ENCODE results near the gene HRG.

HRG gene

DNA sequence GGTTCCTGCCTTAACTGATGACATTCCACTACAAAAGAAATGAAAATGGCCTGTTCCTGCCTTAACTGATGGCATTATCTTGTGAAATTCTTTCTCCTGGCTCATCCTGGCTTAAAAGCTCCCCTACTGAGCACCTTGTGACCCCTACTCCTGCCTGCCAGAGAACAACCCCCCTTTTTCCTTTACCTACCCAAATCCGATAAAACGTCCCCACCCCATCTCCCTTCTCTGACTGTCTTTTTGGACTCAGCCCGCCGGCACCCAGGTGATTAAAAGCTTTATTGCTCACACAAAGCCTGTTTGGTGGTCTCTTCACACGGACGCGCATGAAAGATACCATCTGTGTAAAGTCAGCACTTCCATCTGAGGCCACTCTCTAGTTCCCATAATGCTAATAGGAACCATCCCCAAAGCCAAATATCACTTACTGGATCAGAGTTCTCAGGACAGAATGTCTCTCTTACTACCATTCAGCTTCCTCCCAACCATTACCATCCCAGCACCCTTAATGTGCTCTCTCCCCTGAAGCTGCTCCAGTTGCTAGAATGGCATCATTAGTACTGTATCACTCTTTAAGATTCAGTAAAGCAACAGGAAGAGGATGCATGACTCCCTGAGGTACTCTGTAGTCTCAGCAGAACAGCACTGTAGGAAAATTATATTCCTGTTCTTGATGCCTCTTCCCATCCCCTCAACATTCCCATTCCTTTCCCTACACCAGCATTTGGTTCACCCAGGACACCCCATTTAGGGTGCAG lies 2.3 kb upstream of the HRG start:
- TF ChIP-seq, protein P1, sequence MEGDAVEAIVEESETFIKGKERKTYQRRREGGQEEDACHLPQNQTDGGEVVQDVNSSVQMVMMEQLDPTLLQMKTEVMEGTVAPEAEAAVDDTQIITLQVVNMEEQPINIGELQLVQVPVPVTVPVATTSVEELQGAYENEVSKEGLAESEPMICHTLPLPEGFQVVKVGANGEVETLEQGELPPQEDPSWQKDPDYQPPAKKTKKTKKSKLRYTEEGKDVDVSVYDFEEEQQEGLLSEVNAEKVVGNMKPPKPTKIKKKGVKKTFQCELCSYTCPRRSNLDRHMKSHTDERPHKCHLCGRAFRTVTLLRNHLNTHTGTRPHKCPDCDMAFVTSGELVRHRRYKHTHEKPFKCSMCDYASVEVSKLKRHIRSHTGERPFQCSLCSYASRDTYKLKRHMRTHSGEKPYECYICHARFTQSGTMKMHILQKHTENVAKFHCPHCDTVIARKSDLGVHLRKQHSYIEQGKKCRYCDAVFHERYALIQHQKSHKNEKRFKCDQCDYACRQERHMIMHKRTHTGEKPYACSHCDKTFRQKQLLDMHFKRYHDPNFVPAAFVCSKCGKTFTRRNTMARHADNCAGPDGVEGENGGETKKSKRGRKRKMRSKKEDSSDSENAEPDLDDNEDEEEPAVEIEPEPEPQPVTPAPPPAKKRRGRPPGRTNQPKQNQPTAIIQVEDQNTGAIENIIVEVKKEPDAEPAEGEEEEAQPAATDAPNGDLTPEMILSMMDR (IDR thresholded peaks at IDR 0.05; ENCODE audit: low read depth, low read length, missing control alignments) = no peak
- no peak overlapping the region for H3K4me3 ChIP-seq (replicated peaks; ENCODE audit: low read depth, low read length)
- no peak for DNase-seq (ENCODE audit: extremely low read depth, low read depth)

DNA sequence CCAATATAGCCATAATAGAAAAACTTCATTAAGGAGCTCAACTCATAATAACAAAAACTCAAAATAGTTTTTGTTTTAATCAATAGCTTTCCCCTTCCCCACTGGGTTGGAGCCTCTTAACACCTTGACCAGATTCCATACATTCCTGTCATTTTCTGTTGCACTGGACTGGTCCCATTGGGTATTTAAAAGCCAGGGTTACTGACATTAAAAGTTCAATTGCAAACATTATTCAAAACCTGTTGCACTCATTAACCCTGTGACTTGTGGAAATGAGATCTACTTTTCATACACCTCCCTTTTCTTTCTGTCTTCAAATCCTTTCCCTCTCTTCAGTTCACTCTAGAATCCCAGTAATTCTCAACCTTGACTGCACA lies 1.7 kb upstream of the HRG start:
- TF ChIP-seq, protein P1 (IDR thresholded peaks at IDR 0.05; ENCODE audit: low read depth, low read length, missing control alignments) = no peak
- no peak overlapping the region for H3K4me3 ChIP-seq (replicated peaks; ENCODE audit: low read depth, low read length)
- DNase-seq (ENCODE audit: extremely low read depth, low read depth) = no peak

DNA sequence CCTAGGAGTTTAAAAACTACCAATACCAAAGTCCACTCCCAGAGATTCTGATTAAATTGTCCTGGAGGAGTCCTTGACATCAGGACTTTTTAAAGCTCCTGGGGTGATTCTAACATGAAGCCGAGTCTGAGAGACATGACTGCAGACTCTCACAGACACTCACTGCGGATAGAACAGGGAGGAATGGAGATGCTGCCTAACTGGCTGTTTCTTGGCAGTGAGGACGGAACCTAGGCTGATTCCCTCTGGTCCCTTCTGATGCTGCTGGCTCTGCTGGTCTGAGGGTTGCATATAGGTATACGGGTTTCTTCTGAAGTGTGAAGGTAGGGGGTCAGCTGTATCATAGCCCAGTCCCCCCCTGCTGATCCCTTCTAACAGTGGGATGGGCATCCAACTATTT lies 1.3 kb upstream of the HRG start:
- TF ChIP-seq, protein P1 (IDR thresholded peaks at IDR 0.05; ENCODE audit: low read depth, low read length, missing control alignments) = no peak
- no peak overlapping the region for H3K4me3 ChIP-seq (replicated peaks; ENCODE audit: low read depth, low read length)

DNA sequence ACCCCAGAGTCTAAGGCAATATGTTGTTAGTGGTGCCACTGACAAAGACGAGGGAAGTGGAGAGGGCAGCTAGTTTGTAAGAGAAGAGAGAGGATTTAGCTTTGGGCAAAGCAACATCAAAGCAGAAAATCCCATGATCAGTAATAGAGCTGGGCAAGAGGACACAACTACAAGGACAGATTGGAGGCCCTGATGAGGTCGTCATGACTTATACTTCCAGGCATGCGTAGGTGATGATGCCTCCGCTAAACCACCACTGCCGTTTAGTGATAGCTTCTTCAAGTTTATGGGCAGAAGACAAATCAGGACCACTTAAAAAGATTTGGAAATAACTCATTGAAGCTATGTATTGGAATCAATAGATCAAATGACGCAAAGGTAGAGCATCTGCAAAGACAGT lies 2.6 kb downstream of the HRG start:
- TF ChIP-seq, protein P1 (IDR thresholded peaks at IDR 0.05; ENCODE audit: low read depth, low read length, missing control alignments) = no peak
- no peak for DNase-seq (ENCODE audit: extremely low read depth, low read depth)
- no peak overlapping the region for H3K4me3 ChIP-seq (replicated peaks; ENCODE audit: low read depth, low read length)

More for the DNA sequence above, 1.3 kb upstream of the HRG start:
- no peak for DNase-seq (ENCODE audit: extremely low read depth, low read depth)

DNA sequence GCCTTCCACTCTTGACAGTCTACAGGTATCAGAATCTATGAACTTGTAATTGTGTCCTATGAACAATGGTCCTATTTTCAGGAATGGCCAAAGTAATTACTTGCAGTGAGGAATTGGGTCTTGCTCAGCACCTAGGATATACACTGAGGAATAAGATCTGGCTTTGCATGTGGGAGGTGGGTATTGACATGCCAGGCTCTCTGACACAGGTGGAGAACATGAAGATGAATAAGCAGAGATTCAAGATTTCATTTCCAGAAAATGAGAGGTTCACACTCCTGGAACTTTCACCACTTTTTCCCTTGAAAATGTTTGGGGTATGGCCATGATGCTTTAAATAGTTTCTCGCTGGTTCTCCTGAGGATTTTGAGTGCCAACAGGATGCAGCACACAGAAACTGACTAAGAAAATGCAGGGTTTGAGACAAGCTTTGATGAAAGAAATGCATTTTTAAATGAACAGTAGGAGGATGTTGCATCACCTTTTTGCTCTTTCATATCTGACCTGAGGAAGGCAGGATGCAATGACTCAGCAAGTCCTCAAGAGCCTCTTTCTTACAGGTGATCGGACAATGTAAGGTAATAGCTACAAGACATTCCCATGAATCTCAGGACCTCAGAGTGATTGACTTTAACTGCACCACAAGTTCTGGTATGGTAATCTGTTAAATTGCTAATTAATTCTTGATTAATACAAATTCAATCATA lies 3.7 kb downstream of the HRG start:
- no peak for DNase-seq (ENCODE audit: extremely low read depth, low read depth)
- TF ChIP-seq, protein P1 (IDR thresholded peaks at IDR 0.05; ENCODE audit: low read depth, low read length, missing control alignments) = no peak
- H3K4me3 ChIP-seq (replicated peaks; ENCODE audit: low read depth, low read length) = no peak overlapping the region

DNA sequence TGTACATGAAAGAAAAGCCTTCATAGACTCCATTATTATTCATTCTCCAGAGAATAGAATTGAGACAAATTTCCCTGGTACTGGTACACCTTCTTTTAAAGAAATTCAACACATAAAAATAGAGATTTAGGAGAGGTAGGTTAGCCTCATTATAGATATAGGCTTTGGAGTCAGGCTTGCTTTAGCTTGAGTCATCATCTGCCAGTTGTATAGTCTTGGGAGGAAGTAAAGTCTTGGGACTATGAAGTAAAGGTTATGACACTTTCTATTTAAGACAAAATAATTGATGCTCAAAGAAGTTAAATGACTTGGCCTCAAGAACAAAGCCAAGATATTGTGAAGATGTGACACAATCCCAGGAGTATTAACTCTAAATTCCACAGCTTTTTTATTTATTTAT lies 4.3 kb downstream of the HRG start:
- DNase-seq (ENCODE audit: extremely low read depth, low read depth) = no peak
- TF ChIP-seq, protein P1 (IDR thresholded peaks at IDR 0.05; ENCODE audit: low read depth, low read length, missing control alignments) = no peak
- H3K4me3 ChIP-seq (replicated peaks; ENCODE audit: low read depth, low read length) = no peak overlapping the region
